ENCODE measurements around the gene FOXC2.

Gene FOXC2

DNA sequence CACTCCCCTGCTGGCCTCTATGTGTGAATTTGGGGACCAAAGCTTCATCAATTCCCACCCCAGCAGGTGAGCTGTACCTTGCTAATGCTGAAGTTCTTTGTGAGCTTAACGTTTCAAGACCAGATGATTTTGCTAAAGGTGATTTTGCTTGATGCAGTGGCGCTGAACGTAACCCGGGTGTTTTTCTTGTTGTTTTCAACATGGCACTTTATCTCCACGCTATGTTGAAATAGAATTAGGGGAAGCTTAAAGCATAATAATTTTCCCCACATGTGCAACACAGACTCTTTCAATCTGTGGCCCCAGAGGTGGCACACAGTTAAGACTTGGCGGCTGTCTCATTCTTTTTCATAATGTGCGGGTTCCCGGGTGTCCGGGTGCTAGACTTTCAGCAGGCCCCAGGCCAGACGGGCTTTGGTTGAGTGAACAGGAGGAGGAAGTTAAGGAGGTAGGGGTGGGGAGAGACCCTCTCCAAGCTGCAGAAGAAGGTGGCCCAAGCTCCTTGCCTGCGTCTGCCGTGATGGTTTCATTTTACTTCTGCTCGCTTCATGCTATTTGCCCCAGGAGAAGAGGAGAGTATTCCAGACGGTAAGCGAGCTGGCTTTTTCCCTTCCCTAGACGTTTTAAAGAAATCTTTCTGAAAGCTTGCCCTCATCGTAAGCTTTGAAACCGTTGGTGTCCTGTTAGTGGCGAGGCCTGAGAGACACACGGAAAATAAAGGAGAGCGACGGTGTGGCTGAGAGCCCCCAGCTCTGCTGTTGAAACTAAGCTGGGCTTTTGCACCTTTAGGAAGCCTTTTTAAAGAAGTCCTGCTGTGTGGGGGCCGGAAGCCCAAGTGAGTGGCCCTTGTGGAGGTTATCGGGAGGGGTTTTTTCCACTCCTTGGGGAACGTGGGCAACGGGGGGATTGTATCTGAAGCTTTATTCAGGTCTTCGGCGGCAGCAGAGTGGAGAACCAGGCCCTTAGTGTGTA, 4.2 kb downstream of the FOXC2 start:
- Histone ChIP-seq H3K9me3 (ENCODE audit: severe bottlenecking) (no peaks in the 10 kb centered on the region), H3K27ac (no peak overlapping the region), H3K4me3 (ENCODE audit: low read depth, low read length) (no peak overlapping the region), H3K36me3 (no peaks in the 10 kb centered on the region), H3K27me3 (ENCODE audit: insufficient read depth, low read depth, severe bottlenecking) (peaks cover 22% of the 10 kb centered on the region)
- DNase-seq = no peak
- TF ChIP-seq, protein P1, sequence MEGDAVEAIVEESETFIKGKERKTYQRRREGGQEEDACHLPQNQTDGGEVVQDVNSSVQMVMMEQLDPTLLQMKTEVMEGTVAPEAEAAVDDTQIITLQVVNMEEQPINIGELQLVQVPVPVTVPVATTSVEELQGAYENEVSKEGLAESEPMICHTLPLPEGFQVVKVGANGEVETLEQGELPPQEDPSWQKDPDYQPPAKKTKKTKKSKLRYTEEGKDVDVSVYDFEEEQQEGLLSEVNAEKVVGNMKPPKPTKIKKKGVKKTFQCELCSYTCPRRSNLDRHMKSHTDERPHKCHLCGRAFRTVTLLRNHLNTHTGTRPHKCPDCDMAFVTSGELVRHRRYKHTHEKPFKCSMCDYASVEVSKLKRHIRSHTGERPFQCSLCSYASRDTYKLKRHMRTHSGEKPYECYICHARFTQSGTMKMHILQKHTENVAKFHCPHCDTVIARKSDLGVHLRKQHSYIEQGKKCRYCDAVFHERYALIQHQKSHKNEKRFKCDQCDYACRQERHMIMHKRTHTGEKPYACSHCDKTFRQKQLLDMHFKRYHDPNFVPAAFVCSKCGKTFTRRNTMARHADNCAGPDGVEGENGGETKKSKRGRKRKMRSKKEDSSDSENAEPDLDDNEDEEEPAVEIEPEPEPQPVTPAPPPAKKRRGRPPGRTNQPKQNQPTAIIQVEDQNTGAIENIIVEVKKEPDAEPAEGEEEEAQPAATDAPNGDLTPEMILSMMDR (IDR thresholded peaks at IDR 0.05; ENCODE audit: low read depth, low read length) = no peak

- Histone ChIP-seq H3K27me3 (ENCODE audit: insufficient read depth, low read depth, severe bottlenecking) (peaks cover 16% of the 10 kb centered on the region), H3K4me3 (ENCODE audit: low read depth, low read length) (no peak overlapping the region), H3K27ac (no peak overlapping the region), H3K36me3 (no peaks in the 10 kb centered on the region), H3K9me3 (ENCODE audit: severe bottlenecking) (no peaks in the 10 kb centered on the region)
- TF ChIP-seq, protein P1 (IDR thresholded peaks at IDR 0.05; ENCODE audit: low read depth, low read length) = no peak
- DNase-seq = no peak
Measured at GRCh38 chr16:86571530-86571915, 4.9 kb downstream of the FOXC2 start.

GRCh38 chr16:86572041-86572521, 5.5 kb downstream of the FOXC2 start:
- Histone ChIP-seq H3K27me3 (ENCODE audit: insufficient read depth, low read depth, severe bottlenecking) (peaks cover 13% of the 10 kb centered on the region), H3K27ac (no peak overlapping the region), H3K4me3 (ENCODE audit: low read depth, low read length) (no peak overlapping the region), H3K9me3 (ENCODE audit: severe bottlenecking) (no peaks in the 10 kb centered on the region), H3K36me3 (no peaks in the 10 kb centered on the region)
- DNase-seq = no peak
- TF ChIP-seq, protein P1 (IDR thresholded peaks at IDR 0.05; ENCODE audit: low read depth, low read length) = no peak

DNA sequence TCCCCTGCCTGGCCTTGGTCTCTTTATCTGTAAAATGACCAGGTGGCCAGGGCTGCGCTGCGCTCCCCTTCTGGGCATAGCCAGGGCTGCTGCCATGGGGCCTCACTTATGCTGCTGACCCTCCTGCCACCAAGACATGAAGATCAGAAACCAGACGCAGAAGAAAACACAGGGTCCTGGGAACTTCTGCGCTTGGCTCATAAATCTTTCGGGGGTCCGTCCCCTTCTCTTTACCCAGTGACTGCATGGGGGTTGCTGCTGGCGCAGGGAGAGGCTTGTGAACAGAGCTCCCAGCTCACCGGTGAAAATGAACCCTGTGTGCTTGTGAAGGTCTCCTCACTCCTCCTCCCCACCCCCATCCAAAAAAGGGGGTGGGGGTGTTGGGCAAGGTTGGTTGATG, 6.0 kb downstream of the FOXC2 start:
- no peaks in the 10 kb centered on the region for H3K9me3 ChIP-seq (ENCODE audit: severe bottlenecking)
- H3K27ac ChIP-seq = no peak overlapping the region
- H3K4me3 ChIP-seq (ENCODE audit: low read depth, low read length) = no peak overlapping the region
- DNase-seq = no peak
- peaks cover 8% of the 10 kb centered on the region for H3K27me3 ChIP-seq (ENCODE audit: insufficient read depth, low read depth, severe bottlenecking)
- TF ChIP-seq, protein P1 (IDR thresholded peaks at IDR 0.05; ENCODE audit: low read depth, low read length) = no peak
- H3K36me3 ChIP-seq = no peaks in the 10 kb centered on the region

DNA sequence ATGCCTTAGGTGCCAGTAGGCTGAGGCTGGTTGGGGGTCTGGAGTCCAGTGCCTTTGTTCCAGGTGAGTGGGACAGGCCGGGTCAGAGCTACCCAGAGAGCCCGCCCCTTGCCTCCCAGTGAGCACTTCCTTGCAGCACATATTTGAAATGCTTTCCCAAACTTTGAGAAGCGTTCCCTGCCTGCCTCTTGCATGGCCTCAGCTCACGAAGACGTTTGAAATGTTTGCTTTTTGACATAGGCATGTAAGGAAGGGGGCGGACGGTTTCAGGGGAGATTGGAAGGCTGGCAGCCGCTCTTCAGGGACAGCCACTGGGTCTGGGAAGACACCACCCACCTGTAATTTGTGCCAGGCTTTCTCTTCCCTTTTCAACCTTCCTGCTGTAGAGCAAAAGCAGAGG, 6.6 kb downstream of the FOXC2 start:
- Histone ChIP-seq H3K27ac (no peak overlapping the region), H3K36me3 (no peaks in the 10 kb centered on the region), H3K4me3 (ENCODE audit: low read depth, low read length) (no peak overlapping the region), H3K27me3 (ENCODE audit: insufficient read depth, low read depth, severe bottlenecking) (peaks cover 6% of the 10 kb centered on the region), H3K9me3 (ENCODE audit: severe bottlenecking) (no peaks in the 10 kb centered on the region)
- TF ChIP-seq, protein P1 (IDR thresholded peaks at IDR 0.05; ENCODE audit: low read depth, low read length) = no peak
- no peak for DNase-seq

Data from WERI-Rb-1 (cell line).